ENCODE data around the gene DPP4. TPM values are rescaled to one million over a fixed set of nuclear protein-coding genes. Genes with fewer than 3 reads are reported as not detected.

Gene DPP4
- total RNA-seq, 2 donors from 2014 or later: 36.8 to 76.0 TPM

- Histone ChIP-seq H3K4me1 (replicated peaks) (no peaks in the 10 kb centered on the region), H3K9me3 (no peaks in the 10 kb centered on the region), H3K36me3 (no peaks in the 10 kb centered on the region), H3K27ac (no peak overlapping the region), H3K27me3 (replicated peaks; ENCODE audit: insufficient read depth) (no peaks in the 10 kb centered on the region), H3K4me3 (no peak overlapping the region)
- WGBS: 96% methylated on average over 2 of the region's 2 CpGs
- intact Hi-C loops (cut with DNase I): no loop called here
- no peak for TF ChIP-seq POLR2A (IDR thresholded peaks at IDR 0.05)
- TF ChIP-seq, protein P1, sequence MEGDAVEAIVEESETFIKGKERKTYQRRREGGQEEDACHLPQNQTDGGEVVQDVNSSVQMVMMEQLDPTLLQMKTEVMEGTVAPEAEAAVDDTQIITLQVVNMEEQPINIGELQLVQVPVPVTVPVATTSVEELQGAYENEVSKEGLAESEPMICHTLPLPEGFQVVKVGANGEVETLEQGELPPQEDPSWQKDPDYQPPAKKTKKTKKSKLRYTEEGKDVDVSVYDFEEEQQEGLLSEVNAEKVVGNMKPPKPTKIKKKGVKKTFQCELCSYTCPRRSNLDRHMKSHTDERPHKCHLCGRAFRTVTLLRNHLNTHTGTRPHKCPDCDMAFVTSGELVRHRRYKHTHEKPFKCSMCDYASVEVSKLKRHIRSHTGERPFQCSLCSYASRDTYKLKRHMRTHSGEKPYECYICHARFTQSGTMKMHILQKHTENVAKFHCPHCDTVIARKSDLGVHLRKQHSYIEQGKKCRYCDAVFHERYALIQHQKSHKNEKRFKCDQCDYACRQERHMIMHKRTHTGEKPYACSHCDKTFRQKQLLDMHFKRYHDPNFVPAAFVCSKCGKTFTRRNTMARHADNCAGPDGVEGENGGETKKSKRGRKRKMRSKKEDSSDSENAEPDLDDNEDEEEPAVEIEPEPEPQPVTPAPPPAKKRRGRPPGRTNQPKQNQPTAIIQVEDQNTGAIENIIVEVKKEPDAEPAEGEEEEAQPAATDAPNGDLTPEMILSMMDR (IDR thresholded peaks at IDR 0.05): no peak
- no peak for TF ChIP-seq POLR2AphosphoS5 (IDR thresholded peaks at IDR 0.05)
- DNase-seq (ENCODE audit: low spot score): no peak
Observed at GRCh38 chr2:162062559-162062958, 11.5 kb downstream of the DPP4 start.

DNA sequence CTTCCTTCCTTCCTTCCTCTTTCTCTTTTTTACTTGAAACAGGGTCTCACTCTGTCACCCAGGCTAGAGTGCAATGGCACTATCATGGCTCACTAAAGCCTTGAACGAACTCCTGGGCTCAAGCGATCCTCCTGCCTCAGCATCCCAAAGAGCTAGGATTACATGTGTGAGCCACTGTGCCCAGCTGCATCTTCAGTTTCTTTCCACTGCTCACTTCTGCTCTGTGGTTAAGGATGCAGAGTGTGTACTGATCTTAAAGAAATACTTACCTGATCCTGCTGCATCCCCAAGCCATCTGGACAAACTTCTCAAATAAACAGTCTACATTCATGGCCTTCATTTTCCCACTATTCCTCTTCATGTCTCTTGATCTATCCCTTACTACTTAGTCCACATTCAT is 13.0 kb downstream of the DPP4 start:
- Histone ChIP-seq H3K9me3 (no peaks in the 10 kb centered on the region), H3K27ac (no peak overlapping the region), H3K4me1 (replicated peaks) (no peaks in the 10 kb centered on the region), H3K4me3 (no peak overlapping the region), H3K27me3 (replicated peaks; ENCODE audit: insufficient read depth) (no peaks in the 10 kb centered on the region), H3K36me3 (no peaks in the 10 kb centered on the region)
- TF ChIP-seq POLR2AphosphoS5 (IDR thresholded peaks at IDR 0.05) (no peak), POLR2A (IDR thresholded peaks at IDR 0.05) (no peak)
- TF ChIP-seq, protein P1 (IDR thresholded peaks at IDR 0.05): no peak
- intact Hi-C loops (cut with DNase I): no loop called here
- DNase-seq (ENCODE audit: low spot score): no peak
- WGBS: 98% methylated on average over 2 of the region's 2 CpGs

DNA sequence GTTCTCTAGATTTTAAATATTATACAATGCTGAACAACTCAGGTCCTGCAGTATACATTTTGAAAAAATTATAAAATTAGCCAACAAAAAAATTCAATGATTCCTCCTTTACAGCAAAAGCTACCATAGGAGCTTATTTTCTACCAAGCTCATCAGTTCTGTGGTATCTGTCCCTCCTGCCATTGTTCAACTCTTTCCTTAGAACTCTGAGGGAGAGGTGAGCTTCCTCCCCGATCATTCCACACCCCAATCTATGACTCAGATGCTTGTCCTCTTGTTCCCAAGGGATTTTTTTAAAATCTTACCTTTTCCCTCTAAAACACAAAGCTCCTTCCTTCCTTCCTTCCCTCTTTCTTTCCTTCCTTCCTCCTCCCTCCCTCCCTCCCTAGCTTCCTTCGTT is 13.5 kb downstream of the DPP4 start:
- intact Hi-C loops (cut with DNase I): no loop called here

DNA sequence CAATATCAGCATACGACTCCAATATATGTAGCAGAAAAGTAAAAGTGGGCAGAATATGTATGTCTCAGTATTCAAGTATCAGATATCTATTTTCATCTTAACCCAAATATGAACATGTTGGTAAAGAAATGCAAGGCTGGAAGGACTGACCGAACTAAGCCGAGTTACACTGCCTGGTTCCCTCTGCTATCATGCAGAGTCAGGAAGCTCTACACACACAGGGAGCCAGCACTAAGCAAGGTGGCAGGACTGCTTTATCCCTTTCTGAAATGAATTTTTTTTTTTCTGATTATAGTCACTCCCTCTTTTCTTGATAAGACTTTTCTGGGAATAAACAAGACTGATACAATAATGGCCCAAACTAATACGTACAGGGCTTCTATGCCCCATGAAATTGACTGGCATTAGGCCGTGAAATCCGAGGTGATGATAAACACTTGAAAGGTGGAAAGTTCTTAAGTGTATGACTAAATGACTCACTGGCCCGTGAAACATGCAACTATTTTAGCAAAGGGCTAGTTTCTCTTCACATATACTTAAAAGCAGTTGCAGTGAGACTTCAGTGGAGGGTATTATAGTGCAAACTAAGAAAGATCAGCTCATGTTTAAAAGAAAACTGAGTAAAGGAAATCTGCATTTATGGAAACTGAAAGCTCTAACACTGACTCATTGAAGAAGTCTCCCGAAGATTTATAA is 14.9 kb downstream of the DPP4 start:
- Histone ChIP-seq H3K36me3 (no peaks in the 10 kb centered on the region), H3K27ac (peak overlapping the region in 1 of 2 donors; percentile 25), H3K4me1 (replicated peaks) (no peaks in the 10 kb centered on the region), H3K9me3 (no peaks in the 10 kb centered on the region), H3K27me3 (replicated peaks; ENCODE audit: insufficient read depth) (no peaks in the 10 kb centered on the region), H3K4me3 (no peak overlapping the region)
- no peak for TF ChIP-seq POLR2AphosphoS5 (IDR thresholded peaks at IDR 0.05)
- TF ChIP-seq, protein P1 (IDR thresholded peaks at IDR 0.05): no peak
- no peak for TF ChIP-seq POLR2A (IDR thresholded peaks at IDR 0.05)
- intact Hi-C loops (cut with DNase I): no loop called here
- 58% methylated on average over 8 of the region's 8 CpGs for WGBS
- no peak for DNase-seq (ENCODE audit: low spot score)

More for the DNA sequence above, 13.5 kb downstream of the DPP4 start:
- 89% methylated on average over 2 of the region's 2 CpGs for WGBS
- Histone ChIP-seq H3K4me1 (replicated peaks) (no peaks in the 10 kb centered on the region), H3K36me3 (no peaks in the 10 kb centered on the region), H3K27me3 (replicated peaks; ENCODE audit: insufficient read depth) (no peaks in the 10 kb centered on the region), H3K4me3 (no peak overlapping the region), H3K27ac (no peak overlapping the region), H3K9me3 (no peaks in the 10 kb centered on the region)
- DNase-seq (ENCODE audit: low spot score): no peak
- no peak for TF ChIP-seq POLR2A (IDR thresholded peaks at IDR 0.05)
- no peak for TF ChIP-seq POLR2AphosphoS5 (IDR thresholded peaks at IDR 0.05)
- TF ChIP-seq, protein P1 (IDR thresholded peaks at IDR 0.05): no peak

DNA sequence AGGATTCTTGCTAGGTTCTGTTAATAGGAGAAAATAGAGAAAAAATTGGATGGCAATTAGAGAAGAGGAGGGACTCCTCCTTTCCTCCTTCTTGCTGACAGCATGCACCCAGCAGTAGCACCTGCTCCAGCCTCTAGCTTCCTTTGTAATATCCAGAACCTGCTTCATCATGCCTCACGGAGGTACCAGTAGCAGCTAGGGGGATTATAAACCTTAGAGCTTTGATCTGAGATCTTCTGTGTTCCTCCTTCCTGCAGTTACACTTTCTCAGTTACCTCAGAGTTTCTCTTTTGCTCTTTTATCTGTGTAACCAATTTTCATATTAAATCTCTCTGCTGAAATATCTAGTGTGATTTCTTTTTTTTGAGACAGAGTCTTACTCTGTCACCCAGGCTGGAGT is 16.6 kb downstream of the DPP4 start:
- intact Hi-C loops (cut with DNase I): no loop called here
- DNase-seq (ENCODE audit: low spot score): no peak
- TF ChIP-seq POLR2A (IDR thresholded peaks at IDR 0.05) (no peak), POLR2AphosphoS5 (IDR thresholded peaks at IDR 0.05) (no peak)
- TF ChIP-seq, protein P1 (IDR thresholded peaks at IDR 0.05): no peak
- H3K4me3 ChIP-seq: no peak overlapping the region
- no peaks in the 10 kb centered on the region for H3K36me3 ChIP-seq
- H3K27me3 ChIP-seq (replicated peaks; ENCODE audit: insufficient read depth): no peaks in the 10 kb centered on the region
- H3K4me1 ChIP-seq (replicated peaks): no peaks in the 10 kb centered on the region
- WGBS: 75% methylated on average over 1 of the region's 1 CpG
- H3K27ac ChIP-seq: peak overlapping the region in 1 of 2 donors; percentile 31
- H3K9me3 ChIP-seq: no peaks in the 10 kb centered on the region

Data from prostate gland (tissue), 2 donors.